ENCODE measurements around the gene MTM1. TPM values are rescaled to one million over a fixed set of nuclear protein-coding genes. Genes with fewer than 3 reads are reported as not detected.

Gene MTM1
- total RNA-seq, 1 experiment from 2014 or later, result 11.6 TPM

DNA sequence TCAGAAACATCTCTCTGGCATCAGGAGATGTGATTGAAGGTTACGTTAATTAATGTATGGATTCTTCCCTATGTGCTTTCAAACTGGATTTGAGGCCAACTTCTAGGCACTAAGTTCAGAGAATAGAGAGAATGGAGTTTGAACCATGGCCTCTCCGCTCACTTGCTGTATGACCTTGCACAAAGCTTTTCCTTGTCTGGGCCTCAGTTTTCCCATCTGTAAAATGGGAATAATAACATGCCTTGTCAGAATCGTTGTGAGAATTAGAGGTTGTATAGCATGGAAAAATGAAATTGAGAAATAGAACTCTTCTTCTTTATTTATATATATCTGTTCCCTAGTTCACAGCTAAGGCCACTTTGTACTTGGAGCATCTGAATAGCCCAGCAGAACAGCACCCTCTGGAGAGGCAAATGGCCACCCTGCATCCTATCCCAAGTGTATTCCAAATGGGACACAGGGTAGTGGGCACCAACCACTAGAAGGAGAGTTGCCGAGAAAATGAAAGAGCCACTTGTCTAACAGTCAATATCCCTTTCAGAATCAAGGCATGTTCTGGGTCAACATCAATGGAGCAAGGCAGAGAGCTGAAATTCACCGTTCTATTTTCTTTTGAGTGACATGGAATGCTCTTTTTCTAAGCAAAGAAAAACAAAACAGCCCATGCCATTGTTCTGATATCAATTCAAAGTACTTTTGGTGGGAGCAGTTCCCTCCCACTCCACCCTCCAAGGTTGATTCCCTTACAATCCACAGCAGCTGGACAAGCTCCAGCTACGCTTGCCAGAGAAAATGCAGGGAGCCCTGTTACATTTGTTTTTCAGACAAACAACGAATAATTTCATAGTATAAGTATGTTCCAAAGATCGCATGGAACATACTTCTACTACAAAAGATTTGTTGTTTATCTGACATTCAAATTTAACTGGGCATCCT, 23.3 kb upstream of the MTM1 start:
- Mint-ChIP-seq H3K36me3 (ENCODE audit: insufficient read depth, unreplicated experiment) (no peaks in the 10 kb centered on the region), H3K27ac (ENCODE audit: low read depth, unreplicated experiment) (no peak overlapping the region), H3K4me3 (ENCODE audit: unreplicated experiment) (no peak overlapping the region), H3K9me3 (ENCODE audit: unreplicated experiment) (no peaks in the 10 kb centered on the region), H3K4me1 (ENCODE audit: insufficient read depth, unreplicated experiment) (peaks cover 11% of the 10 kb centered on the region), H3K27me3 (ENCODE audit: insufficient read depth, unreplicated experiment) (peaks cover 10% of the 10 kb centered on the region)
- ChIA-PET CTCF (interaction anchor here (0.8 to 1.4 kb wide), 3 partner anchors 11 to 104 kb away, joined by 3 to 5 read pairs (median 3); no protein-coding TSS in a partner anchor), POLR2A (no interaction called here)
- TF ChIP-seq, protein P1, sequence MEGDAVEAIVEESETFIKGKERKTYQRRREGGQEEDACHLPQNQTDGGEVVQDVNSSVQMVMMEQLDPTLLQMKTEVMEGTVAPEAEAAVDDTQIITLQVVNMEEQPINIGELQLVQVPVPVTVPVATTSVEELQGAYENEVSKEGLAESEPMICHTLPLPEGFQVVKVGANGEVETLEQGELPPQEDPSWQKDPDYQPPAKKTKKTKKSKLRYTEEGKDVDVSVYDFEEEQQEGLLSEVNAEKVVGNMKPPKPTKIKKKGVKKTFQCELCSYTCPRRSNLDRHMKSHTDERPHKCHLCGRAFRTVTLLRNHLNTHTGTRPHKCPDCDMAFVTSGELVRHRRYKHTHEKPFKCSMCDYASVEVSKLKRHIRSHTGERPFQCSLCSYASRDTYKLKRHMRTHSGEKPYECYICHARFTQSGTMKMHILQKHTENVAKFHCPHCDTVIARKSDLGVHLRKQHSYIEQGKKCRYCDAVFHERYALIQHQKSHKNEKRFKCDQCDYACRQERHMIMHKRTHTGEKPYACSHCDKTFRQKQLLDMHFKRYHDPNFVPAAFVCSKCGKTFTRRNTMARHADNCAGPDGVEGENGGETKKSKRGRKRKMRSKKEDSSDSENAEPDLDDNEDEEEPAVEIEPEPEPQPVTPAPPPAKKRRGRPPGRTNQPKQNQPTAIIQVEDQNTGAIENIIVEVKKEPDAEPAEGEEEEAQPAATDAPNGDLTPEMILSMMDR (IDR thresholded peaks at IDR 0.05; ENCODE audit: unreplicated experiment), result no peak
- no TSS peak for BruUV-seq (replicated peaks)
- DNase-seq (ENCODE audit: unreplicated experiment), result no peak
- intact Hi-C loops (cut with micrococcal nuclease), result loop anchor here (1.0 kb wide), 2 partner anchors 42 to 136 kb away; no protein-coding TSS in a partner anchor

DNA sequence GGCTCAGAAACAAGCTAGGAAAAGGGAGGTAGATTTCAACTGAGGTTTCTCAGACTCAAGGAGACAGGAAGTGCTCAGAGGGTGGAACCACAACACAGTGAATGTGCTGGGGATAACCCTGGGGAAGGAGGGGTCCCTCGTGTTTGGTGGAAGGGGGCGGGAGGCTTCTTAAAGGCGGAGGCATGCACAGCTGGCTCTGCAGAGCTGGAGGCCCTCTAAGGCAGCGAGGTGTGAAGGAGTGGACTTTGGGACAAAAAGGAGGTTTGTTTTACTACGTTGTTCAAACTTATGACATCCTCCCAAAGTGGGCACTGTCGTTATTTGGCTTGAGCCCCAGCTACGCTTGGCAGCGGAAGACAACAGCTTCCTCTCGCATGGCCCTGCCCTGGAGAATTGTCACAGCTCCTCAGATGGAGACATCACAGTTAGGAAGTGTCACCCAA, 21.7 kb upstream of the MTM1 start:
- Mint-ChIP-seq H3K9me3 (ENCODE audit: unreplicated experiment) (no peaks in the 10 kb centered on the region), H3K4me3 (ENCODE audit: unreplicated experiment) (no peak overlapping the region), H3K27me3 (ENCODE audit: insufficient read depth, unreplicated experiment) (peaks cover 11% of the 10 kb centered on the region), H3K36me3 (ENCODE audit: insufficient read depth, unreplicated experiment) (no peaks in the 10 kb centered on the region), H3K4me1 (ENCODE audit: insufficient read depth, unreplicated experiment) (peaks cover 11% of the 10 kb centered on the region), H3K27ac (ENCODE audit: low read depth, unreplicated experiment) (no peak overlapping the region)
- BruUV-seq (replicated peaks), result no TSS peak
- no peak for DNase-seq (ENCODE audit: unreplicated experiment)
- TF ChIP-seq, protein P1 (IDR thresholded peaks at IDR 0.05; ENCODE audit: unreplicated experiment), result no peak
- intact Hi-C loops (cut with micrococcal nuclease), result no loop called here
- ChIA-PET POLR2A (no interaction called here), CTCF (interaction anchor here (0.5 kb wide), 1 partner anchor 584 kb away, joined by 4 read pairs; no protein-coding TSS in a partner anchor)

DNA sequence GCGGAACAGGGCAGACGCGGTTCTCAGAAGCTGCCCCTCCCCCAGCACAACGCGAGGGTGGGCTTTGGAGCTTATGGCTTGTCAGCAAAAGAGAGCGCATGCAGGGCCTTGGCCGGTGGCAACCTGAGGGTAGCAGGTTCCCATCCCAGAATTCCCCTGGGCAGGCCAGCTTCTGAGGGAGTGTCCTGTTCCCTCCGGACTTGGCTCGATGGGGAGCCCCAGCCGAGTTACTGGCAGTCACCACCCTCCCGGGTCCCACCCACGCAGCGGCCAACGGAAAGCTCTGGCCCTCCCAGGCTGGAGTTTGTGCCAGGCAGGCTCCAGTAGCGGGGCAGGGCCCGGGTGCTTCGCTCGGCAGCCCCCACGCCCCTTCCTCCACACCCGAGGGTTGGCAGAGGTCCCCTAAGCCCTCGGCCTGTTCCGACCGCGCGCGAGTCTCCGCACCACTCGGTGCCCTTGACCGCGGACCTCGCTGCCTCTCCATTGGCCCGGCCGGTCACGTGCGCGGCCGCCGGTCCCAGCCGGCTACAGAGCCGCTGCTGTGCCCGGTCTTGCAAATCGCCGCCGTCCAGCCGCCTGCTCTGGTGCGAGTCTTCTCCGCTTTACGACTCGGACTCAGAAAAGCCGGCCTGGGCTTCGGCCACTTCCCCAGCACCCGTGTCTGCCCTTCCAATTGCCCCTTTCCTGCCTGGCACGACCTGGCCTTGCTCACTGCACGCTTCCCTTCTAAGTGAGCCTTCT, 20.9 kb upstream of the MTM1 start:
- Mint-ChIP-seq H3K36me3 (ENCODE audit: insufficient read depth, unreplicated experiment) (no peaks in the 10 kb centered on the region), H3K4me3 (ENCODE audit: unreplicated experiment) (no peak overlapping the region), H3K27me3 (ENCODE audit: insufficient read depth, unreplicated experiment) (peaks cover 11% of the 10 kb centered on the region), H3K4me1 (ENCODE audit: insufficient read depth, unreplicated experiment) (peaks cover 11% of the 10 kb centered on the region), H3K9me3 (ENCODE audit: unreplicated experiment) (no peaks in the 10 kb centered on the region), H3K27ac (ENCODE audit: low read depth, unreplicated experiment) (no peak overlapping the region)
- TF ChIP-seq, protein P1 (IDR thresholded peaks at IDR 0.05; ENCODE audit: unreplicated experiment), result no peak
- DNase-seq (ENCODE audit: unreplicated experiment), result peak; percentile 38
- no TSS peak for BruUV-seq (replicated peaks)
- intact Hi-C loops (cut with micrococcal nuclease), result no loop called here
- ChIA-PET POLR2A (interaction anchor here (1.0 kb wide), 1 partner anchor 22 kb away, joined by 3 read pairs; no protein-coding TSS in a partner anchor), CTCF (interaction anchor here (0.5 kb wide), 1 partner anchor 584 kb away, joined by 4 read pairs; no protein-coding TSS in a partner anchor)

DNA sequence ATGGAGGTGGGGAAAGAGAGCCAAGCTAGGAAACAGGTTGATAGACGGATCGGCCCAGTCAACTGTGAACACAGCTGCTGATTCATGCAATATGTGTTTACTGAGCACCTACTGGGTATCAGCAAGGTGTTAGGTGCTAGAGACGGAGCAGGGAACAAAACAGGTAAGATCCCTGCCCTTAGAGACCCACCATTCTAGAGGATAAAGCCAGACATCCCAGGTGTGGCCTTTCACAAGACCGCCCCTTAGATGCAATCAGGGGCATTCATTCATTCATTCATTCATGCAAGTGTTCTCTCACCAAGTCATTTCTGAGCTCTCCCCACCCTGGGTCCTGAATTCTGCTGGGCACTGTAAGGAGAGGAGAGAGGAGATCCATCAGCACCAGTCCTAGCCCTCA, 20.2 kb upstream of the MTM1 start:
- peaks cover 11% of the 10 kb centered on the region for H3K27me3 Mint-ChIP-seq (ENCODE audit: insufficient read depth, unreplicated experiment)
- no TSS peak for BruUV-seq (replicated peaks)
- intact Hi-C loops (cut with micrococcal nuclease), result no loop called here
- no peaks in the 10 kb centered on the region for H3K9me3 Mint-ChIP-seq (ENCODE audit: unreplicated experiment)
- H3K36me3 Mint-ChIP-seq (ENCODE audit: insufficient read depth, unreplicated experiment), result no peaks in the 10 kb centered on the region
- no peak overlapping the region for H3K27ac Mint-ChIP-seq (ENCODE audit: low read depth, unreplicated experiment)
- H3K4me1 Mint-ChIP-seq (ENCODE audit: insufficient read depth, unreplicated experiment), result peaks cover 11% of the 10 kb centered on the region
- DNase-seq (ENCODE audit: unreplicated experiment), result no peak
- CTCF ChIA-PET, result no interaction called here
- TF ChIP-seq, protein P1 (IDR thresholded peaks at IDR 0.05; ENCODE audit: unreplicated experiment), result no peak
- POLR2A ChIA-PET, result interaction anchor here (1.0 kb wide), 1 partner anchor 21 kb away, joined by 3 read pairs; no protein-coding TSS in a partner anchor
- no peak overlapping the region for H3K4me3 Mint-ChIP-seq (ENCODE audit: unreplicated experiment)

Measured in MCF 10A (cell line).